Epidermal melanocyte (primary cell): ENCODE measurements around the gene PAFAH1B2.
"Not testable (repeated sequence)": the region's sequence is repeated elsewhere in the genome, so short reads cannot be mapped to it uniquely, and the experiment has no call there.

Source experiments
- DNase-seq: peaks from one replicate; pipeline ENCODE4 v3.0.0; 2011; ENCODE audit warnings: low spot score; ENCODE audit not compliant: insufficient read length

PAFAH1B2 gene

DNA sequence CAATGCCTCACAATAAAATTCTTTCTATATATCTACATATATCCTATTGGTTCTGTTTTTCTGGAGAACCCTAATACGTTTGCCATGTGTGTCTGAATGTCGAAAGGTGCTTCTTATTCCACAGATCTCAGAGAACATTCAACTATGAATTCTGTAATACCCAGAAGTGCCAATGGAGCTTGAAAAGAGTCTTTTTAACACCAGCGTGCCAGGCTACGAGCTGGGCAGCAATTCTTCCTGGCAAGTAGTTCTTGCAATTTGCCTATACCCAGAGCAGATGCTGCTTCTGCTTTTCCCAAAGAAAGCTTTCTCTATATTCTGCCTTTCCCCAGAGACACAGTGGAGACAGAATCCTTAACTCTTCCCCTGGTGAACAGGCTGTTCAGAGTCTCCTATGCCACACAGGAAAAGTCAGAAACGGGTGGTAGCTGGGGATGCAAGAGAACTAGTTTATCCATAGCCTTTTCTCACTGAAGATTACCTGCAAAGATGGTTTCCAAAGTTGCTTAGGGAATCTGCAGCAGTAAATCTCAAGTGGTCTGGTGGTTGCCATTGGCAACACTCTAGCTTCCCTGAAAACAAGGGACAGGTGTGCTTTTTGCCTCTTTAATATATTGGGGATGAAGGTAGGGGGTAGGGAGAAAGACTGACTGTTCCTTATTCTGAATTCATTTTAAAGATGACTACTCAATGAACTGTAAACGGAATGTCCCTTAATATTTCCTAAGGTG is 16.8 kb upstream of the PAFAH1B2 start:
- DNase-seq, result no peak

DNA sequence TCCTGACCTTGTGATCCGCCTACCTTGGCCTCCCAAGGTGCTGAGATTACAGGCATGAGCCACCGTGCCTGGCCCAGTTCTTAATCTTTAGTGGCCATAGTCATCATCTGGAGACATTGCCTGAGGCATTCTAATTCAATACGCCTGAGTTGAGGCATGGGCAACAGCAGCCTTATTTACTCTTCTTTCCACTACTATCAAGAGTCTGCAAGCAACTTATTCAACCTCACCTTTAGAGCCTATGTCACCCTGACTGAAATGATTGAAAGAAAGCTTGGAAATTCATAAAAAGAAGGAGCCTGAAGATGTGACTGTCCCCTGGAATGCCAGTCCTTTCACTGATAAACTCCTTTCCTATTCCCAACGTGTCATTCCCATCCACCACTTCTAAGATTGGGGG is 15.8 kb upstream of the PAFAH1B2 start:
- DNase-seq, result no peak

DNA sequence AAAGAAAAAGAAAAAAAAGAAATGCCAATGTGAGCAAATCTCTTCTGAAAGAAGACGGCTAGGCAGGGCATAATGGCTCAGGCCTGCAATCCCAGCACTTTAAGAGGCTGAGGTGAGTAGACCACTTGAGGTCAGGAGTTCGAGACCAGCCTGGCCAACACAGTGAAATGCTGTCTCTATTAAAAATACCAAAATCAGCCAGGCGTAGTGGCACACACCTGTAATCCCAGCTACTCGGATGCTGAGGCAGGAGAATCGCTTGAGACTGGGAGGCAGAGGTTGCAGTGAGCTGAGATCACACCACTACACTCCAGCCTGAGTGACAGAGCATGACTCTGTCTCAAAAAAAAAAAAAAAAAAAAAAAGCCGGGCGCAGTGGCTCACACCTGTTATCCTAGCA is 13.7 kb upstream of the PAFAH1B2 start:
- not testable (repeated sequence) for DNase-seq

DNA sequence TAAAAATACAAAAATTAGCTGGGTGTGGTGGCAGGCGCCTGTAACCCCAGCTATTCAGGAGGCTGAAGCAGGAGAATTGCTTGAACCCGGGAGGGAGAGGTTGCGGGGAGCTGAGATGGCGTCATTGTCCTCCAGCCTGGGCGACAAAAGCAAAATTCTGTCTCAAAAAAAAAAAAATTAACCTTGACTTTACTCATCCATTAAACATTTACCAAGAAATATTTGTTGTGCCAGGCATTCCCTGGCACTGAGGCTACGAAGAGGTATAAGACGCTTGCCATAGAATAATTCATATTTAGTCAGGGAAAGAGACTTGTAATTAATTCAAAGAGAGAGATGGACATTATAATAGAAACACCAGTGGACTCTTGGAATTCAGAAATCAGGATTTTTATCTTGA is 13.2 kb upstream of the PAFAH1B2 start:
- DNase-seq, result no peak

DNA sequence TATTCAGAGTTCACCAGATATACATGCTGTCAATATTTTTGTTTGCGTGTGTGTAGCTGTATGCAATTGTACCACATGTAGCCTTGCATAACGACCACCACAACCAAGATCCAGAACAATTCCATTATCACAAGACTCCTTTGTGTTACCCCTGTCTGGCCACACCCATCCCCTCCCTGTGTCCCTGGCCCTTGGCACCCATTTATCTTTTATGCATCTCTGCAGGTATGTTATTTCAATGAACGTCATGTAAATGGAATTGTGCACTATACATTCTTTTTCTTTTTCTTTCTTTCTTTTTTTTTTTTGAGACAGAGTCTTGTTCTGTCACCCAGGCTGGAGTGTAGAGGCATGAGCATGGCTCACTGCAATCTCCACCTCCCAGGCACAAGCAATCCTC is 9.7 kb upstream of the PAFAH1B2 start:
- DNase-seq, result no peak

DNA sequence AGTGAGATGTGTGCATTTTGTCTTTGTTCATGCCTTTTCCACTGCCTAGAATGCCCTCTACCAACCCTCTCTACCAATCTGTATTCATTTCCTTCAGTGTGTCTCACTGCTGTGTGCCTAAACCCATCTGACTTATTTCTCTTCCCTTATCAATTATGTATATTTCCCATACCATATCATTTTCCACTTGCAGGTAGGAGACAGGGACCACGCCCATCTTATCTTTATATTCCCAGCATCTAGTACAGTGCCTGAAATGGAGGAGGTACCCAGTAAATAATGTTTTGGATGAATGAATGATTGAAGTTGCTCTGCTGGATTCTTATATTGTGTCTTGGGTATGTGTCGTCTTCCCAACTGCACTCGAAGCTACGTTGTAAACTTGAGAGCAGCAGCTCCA is 9.1 kb upstream of the PAFAH1B2 start:
- DNase-seq, result not testable (repeated sequence)

DNA sequence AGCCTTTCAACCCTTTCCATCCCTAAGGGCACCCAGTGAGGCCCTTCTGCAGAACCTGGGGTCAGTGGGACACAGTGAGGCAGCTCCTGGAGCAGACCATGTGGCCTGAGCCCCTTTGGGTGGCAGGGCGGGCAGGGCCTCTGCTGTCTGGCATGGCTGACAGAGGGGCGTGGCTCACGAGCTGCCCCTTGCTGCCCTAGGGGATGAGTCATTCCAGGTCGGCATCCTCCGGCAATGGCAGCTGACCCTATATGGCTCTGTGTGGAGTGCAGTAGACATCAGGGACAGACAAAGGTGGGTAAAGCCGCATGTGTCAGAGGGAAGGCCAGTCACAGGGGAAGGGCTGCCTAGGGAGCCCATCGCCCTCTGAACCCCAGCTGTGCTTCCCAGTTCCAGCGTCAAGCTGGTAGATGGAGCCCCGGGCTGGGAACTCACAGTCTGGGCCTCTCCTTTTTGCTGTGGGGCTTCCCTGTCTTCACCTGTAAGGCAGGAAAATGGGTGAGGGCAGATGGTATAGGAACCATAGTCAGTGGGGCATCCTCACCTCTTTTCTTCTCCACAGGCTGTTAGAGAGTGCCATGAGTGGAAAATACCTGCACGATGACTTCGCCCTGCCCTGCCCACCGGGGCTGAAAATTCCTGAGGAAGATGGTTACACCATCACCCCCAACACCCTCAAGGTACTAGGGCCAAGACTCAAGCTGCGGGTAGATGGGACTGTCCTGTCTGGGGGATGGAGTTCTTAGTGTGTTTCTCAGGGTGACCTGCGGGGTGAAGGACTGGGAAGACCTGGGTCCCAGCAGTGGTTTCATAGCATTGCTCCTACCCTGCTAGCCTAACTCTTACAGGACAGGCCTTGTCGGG is 6.6 kb upstream of the PAFAH1B2 start:
- DNase-seq, result not testable (repeated sequence)

DNA sequence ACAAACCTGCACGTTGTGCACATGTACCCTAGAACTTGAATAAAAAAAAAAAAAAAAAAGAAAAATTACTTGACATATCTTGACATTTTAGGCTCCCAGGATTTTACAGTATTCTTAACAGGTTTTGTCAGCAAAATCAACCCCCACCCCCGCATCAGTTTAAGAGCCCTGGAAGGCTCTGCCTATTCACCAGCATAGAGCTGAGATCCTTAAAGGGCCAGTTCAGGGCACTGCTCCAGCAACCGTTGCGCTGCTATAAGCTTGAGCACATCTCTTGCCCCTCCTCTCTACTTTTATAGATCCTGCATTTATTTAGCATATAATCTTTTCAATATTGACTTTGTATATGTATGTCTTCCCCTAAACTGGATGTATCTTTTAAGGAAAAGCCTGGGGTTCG is 697 bp upstream of the PAFAH1B2 start:
- peak; percentile 39 for DNase-seq

DNA sequence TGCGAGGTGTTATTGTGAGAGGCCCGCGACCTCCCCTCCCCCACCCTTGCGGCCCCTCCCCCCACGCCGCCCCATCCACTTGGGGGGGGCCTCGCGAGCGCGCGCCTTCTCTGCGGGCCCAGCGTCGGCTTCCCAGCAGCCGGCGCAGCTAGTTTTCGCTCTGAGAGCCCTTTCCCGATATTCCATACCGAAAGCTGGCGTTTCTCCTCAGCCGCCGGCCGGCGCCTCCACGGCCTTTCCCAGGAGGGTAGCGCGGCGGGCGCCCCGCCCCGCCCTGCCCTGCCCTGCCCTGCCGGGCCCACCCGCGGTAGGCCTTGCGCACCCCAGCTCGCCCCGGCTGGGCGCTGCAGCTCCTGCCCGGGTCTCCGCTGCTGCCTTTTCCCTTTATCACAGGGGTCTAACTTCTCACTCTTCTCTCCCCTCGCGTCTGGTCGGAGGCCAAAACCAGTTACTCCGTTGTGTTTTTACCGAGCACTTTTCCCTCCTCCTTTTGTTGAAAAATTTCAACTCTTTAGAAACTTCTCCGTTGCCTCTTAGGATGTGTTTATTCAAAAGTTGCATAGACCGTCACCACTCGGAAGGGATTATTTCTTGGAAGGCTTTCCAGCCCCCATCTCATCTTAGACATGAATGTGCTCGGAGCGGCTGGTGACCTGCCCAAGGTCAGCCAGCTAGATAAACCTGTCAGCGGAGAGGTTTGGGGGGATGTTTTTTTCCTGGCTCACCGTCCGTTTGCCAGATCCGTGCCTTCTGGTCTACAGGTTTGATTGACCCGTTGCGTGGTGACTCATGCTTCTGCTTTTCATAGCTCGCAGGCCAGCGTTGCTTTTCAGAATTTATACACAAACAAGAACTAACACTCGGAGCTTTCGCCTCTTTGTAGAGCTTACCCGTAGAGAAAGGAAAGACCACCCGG is 648 bp downstream of the PAFAH1B2 start:
- peak; percentile 44 for DNase-seq

DNA sequence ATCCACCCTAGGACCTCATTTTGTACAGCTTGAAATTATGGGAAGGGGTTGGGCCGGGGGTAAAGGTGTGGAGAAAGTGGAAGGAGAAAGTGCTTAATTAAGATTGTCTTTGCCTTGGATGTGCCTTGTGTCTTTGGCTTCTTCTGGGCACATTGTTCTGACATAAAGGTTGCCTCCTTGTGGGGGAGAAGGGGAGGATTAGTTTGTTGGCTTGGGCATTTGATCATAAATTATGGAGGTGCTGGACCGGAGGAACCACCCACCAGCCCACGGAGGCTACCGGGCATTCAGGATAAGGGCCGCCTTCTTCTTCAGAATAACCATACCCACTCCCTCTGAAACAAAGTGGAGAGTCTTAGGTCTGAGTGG is 1.3 kb downstream of the PAFAH1B2 start:
- DNase-seq, result peak; percentile 26

DNA sequence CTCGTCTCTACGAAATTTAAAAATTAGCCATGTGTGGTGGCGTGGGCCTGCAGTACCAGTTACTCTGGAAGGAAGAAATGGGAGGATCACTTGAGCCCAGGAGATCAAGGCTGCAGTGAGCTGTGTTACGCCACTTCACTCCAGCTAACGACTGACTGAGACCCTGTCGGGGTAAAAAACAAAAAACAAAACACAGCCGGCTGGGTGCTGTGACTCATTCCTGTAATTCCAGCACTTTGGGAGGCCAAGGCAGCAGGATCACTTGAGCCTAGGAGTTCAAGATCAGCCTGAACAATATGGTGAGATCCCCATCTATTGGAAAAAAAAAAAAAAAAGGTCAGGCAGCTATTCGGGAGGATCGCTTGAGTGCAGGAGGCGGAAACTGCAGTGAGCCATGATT is 2.4 kb downstream of the PAFAH1B2 start:
- no peak for DNase-seq

DNA sequence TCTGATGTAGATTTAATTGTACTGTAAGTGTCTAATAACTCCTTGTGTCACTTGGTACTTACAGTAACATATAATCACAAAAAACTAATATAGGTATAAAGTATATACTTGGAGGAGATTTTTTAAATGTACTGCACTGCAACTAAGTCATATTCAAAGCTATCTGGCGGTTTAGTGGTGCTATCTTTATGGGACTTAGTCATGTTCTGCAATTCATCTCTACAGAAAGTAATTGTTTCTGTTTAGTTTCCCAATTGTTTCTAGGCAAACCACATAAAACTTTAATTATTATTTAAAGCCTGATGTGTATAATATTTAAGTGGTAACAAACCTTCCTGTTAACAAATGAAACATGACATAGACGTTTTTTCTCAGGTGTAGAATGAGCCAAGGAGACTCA is 8.0 kb downstream of the PAFAH1B2 start:
- DNase-seq, result no peak

DNA sequence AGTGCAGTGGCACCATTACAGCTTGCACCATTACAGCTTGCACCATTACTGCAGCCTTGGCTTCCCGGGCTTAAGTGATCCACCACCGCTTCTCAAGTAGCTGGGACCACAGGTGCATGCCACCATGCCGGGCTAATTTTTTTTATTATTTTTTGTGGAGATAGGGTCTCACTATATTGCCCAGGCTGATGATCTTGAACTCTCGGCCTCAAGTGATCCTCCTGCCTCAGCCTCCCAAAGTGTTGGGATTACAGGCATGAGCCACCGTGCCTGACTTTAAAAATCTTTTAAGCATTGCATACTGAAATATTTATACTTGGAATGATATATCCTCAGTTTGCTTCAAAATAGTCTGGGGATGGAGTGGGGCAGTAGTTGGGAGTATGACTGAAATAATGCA is 10.4 kb downstream of the PAFAH1B2 start:
- no peak for DNase-seq

DNA sequence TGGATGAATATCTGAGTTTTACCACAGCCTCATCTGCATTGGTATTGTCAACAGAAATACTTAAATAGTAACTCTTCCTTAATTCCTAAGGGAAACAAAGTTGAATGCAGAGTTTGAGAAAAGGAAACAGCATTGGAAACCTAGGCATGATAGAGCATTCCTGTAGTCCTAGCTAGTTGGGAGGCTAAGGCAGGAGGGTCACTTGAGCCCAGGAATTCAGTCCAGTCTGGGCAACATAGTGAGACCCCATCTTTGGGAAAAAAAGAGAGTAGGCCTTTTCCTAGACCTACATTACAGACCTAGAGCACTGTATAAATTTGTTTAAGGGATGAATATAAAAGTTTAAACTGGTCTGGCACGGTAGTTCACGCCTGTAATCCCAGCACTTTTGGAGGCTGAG is 13.4 kb downstream of the PAFAH1B2 start:
- DNase-seq, result no peak

DNA sequence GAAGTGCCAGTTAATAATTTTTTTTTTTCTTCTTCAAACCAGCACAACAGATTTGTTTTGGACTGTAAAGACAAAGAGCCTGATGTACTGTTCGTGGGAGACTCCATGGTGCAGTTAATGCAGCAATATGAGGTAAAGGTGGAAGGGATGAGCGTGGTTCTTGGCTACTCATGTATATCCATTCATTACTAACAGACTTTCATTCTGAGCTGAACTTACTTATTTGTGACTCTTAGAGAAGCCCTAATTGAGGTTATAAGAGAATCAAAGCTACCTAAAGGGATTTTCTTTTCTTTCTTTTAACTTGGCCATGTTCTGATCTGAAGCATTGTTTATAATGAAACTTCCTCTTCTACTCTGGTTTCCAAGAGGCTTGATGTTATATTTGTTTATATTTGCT is 15.8 kb downstream of the PAFAH1B2 start:
- no peak for DNase-seq

DNA sequence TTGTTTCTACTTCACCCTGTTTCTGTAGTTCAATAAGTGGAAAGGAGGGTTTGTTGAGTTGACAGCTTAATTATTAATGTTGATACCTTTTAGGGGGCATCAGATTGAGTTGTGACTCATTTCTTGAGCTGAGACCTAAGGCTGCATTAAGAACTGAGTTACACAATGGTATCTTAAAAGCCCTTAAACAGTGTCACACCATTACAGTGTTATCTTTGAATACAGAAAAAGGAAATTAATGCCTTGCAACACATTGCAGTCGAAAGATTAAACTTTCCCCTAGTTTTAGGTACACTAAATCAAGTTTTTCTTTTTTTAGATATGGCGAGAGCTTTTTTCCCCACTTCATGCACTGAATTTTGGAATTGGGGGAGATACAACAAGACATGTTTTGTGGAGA is 16.7 kb downstream of the PAFAH1B2 start:
- DNase-seq, result no peak

DNA sequence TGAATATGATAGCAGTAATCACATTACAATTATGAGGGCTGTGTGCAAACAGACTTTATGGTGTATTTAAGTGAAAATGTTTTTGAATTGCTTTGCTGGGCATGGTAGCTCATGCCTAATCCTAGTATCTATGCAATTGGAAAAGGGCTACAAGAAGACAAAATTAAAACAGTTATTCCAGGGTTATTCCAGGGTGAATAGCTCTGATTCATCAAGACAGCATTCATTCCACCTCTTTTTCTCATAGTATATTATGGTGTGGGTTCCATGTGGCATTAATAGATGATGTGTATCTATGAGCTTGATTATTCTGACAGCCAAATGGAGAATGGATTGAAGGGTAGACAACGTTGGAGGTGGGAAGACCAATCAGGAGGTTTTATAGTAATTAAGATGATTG is 22.4 kb downstream of the PAFAH1B2 start:
- DNase-seq, result no peak

DNA sequence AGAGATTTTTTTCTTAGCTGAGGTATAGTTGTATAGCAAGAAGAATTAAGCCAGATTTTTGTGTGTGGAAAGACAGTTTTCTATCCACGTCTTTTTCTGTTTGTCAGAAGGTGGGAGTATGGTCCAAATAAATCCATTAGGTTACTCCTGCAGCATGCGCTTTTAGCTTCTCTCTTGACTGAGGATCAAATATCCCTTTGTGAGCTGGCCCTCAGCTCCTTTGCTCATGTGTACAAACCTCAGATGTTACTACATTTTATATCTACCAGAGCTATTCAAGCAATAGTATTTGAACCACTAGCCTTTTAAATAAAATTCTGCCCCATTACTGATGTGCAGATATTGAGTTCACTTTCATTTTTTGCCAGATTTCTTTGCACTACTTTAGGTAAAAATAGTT is 25.6 kb downstream of the PAFAH1B2 start:
- no peak for DNase-seq

DNA sequence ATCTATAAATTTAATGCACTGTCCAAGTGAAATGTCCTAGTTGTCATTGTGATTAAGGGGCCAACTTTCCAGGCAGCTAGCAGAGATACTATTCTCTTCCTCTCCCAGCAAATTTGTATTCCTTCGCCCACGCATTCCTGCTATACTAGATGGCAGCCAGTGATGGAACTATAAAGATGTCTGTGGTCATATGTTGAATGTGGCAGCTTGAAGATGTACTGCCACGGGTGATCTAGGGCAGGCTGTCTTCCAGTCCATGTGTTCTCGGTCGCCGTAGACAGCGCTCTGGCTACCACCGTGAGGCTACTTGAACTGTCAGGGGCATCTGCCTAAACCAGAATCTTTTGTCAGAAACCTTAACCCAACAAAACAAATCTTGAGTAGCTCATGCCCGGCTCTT is 26.1 kb downstream of the PAFAH1B2 start:
- DNase-seq, result no peak

DNA sequence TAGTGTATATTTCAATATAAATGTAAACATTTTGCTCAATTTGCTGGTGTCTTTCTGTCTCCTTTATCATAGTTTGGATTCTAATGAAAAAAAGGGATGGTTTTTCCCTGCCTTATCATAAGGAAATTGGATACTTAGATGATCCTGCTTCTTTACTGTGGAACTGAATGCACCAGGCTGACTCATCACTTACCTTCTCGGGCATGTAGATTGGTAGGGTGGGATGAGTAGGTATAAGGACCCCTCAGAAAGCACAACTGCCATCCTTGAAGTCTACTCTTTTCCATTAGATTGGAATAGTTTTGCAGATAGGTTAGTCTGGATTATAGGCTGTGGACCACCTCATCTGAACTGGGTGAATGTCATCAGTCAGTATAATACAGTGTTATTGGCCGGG is 26.9 kb downstream of the PAFAH1B2 start:
- DNase-seq, result no peak

DNA sequence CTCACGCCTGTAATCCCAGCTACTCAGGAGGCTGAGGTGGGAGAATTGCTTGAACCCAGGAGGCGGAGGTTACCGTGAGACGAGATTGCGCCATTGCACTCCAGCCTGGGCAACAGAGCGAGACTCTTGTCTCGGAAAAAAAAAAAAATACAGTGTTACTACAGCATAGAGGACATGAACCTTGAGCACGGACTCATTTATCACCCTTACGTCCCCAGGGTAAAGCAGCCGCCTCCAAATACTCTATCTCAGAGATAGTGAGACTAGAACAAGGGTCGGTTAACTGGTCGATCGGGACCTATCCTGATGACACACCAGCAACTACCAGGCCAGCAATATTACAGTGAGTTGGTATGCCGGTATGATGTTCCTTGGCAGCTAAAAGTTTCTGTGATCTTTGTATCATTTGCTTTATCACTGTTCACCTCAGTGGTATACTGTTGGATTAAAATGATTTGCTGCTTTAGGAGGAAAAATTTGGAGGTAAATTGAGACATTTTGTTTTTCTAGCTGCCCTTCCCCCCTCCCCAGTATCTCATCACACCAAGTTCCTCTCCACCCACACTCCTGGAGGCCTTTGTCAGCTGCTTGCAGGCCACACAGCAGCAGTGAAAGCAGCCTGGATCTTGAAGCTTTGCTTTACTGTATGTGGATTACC is 27.4 kb downstream of the PAFAH1B2 start:
- no peak for DNase-seq
